Measurements from ENCODE around the gene NHLH1.

Gene NHLH1

GRCh38 chr1:160405331-160405877 lies 38.5 kb downstream of the NHLH1 start:
- DNase-seq: no peak
- no peak overlapping the region for H3K27ac ChIP-seq
- peaks cover 66% of the 10 kb centered on the region for H3K36me3 ChIP-seq
- H3K9me3 ChIP-seq (ENCODE audit: severe bottlenecking): no peaks in the 10 kb centered on the region
- H3K27me3 ChIP-seq (ENCODE audit: insufficient read depth, low read depth, severe bottlenecking): no peaks in the 10 kb centered on the region
- no peak overlapping the region for H3K4me3 ChIP-seq (ENCODE audit: low read depth, low read length)
- TF ChIP-seq CTCF (IDR thresholded peaks at IDR 0.05; ENCODE audit: low read depth, low read length): no peak

- no peak overlapping the region for H3K4me3 ChIP-seq (ENCODE audit: low read depth, low read length)
Observed at GRCh38 chr1:160406131-160406968, 39.5 kb downstream of the NHLH1 start.

GRCh38 chr1:160407839-160408801 lies 41.2 kb downstream of the NHLH1 start:
- no peak for TF ChIP-seq CTCF (IDR thresholded peaks at IDR 0.05; ENCODE audit: low read depth, low read length)
- Histone ChIP-seq H3K9me3 (ENCODE audit: severe bottlenecking) (no peaks in the 10 kb centered on the region), H3K36me3 (peaks cover 60% of the 10 kb centered on the region), H3K27ac (peak overlapping the region; percentile 32), H3K4me3 (ENCODE audit: low read depth, low read length) (no peak overlapping the region), H3K27me3 (ENCODE audit: insufficient read depth, low read depth, severe bottlenecking) (no peaks in the 10 kb centered on the region)
- no peak for DNase-seq

More at GRCh38 chr1:160406131-160406968, 39.5 kb downstream of the NHLH1 start:
- Histone ChIP-seq H3K9me3 (ENCODE audit: severe bottlenecking) (no peaks in the 10 kb centered on the region), H3K27me3 (ENCODE audit: insufficient read depth, low read depth, severe bottlenecking) (no peaks in the 10 kb centered on the region), H3K27ac (no peak overlapping the region), H3K36me3 (peaks cover 63% of the 10 kb centered on the region)
- no peak for DNase-seq
- no peak for TF ChIP-seq CTCF (IDR thresholded peaks at IDR 0.05; ENCODE audit: low read depth, low read length)

GRCh38 chr1:160408864-160409263 lies 42.0 kb downstream of the NHLH1 start:
- no peaks in the 10 kb centered on the region for H3K9me3 ChIP-seq (ENCODE audit: severe bottlenecking)
- H3K36me3 ChIP-seq: peaks cover 54% of the 10 kb centered on the region
- no peak for TF ChIP-seq CTCF (IDR thresholded peaks at IDR 0.05; ENCODE audit: low read depth, low read length)
- no peak overlapping the region for H3K27ac ChIP-seq
- no peak overlapping the region for H3K4me3 ChIP-seq (ENCODE audit: low read depth, low read length)
- DNase-seq: no peak
- H3K27me3 ChIP-seq (ENCODE audit: insufficient read depth, low read depth, severe bottlenecking): no peaks in the 10 kb centered on the region

- Histone ChIP-seq H3K9me3 (ENCODE audit: severe bottlenecking) (no peaks in the 10 kb centered on the region), H3K27me3 (ENCODE audit: insufficient read depth, low read depth, severe bottlenecking) (no peaks in the 10 kb centered on the region), H3K27ac (no peak overlapping the region), H3K4me3 (ENCODE audit: low read depth, low read length) (no peak overlapping the region), H3K36me3 (peaks cover 52% of the 10 kb centered on the region)
- TF ChIP-seq CTCF (IDR thresholded peaks at IDR 0.05; ENCODE audit: low read depth, low read length): no peak
- no peak for DNase-seq
Observed at GRCh38 chr1:160409486-160409885, 42.6 kb downstream of the NHLH1 start.
